HG03175 (cell line): ENCODE results near the gene PTPN23.

Experiments used
- ATAC-seq: cut with Tn5 transposase; IDR thresholded peaks from one replicate; pipeline ENCODE4 v1.9.1; 2021; ENCODE audit warnings: mild to moderate bottlenecking, moderate library complexity; ENCODE audit not compliant: unreplicated experiment

Gene PTPN23

DNA sequence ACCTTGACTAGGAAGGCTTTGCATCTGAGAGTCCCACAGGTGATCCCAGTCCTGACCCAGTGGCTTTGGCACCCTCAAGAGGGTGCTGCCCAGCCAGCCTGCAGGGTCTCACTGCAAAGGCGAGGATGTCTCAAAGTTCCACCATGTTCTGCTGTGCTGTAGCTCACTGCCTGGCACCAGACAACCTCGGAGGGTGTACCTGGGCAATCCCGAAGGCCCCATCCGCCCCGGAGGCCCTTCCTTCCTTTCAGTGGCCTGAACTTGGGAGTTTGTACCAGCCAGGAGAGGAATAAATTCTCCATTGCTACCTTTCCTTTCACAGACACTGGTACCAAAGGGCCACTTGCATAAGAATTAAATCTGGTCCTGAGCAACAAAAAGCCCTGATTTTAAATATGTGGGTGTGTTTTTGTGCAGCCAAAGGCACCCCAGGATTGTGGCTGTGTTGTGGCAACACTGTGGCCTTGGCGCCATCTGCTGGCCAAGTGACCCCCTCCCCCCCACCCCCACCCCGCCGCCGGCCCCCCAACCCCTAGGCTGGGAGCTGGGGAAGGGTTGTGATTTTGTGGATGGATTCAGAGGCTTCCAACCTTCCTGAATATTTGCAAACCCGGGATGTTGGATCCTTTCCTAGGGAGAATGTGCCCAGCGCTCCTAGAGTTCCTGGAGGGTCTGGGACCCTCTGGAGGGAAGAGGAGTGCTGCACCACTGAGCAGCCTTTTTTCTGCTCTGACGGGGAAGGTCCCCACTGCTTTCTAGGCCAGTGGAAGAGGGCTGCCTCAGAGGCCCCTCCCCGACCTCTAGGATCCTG lies 9.7 kb upstream of the PTPN23 start:
- ATAC-seq: no peak

DNA sequence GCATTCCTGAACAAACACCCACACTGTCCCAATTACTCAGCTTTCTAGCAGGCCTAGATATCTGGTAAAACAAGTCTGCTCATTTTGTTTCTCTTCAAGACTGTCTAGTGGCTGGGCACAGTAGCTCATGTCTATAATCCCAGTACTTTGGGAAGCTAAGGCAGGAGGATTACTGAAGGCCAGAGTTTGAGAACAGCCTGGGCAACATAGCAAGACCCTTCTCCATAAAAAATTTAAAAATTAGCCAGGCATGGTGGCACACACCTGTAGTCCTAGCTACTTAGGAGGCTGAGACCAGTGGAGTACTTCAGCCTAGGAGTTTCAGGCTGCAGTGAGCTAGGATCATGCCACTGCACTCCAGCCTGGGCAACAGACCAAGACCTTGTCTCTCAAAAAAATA lies 6.2 kb upstream of the PTPN23 start:
- no peak for ATAC-seq

DNA sequence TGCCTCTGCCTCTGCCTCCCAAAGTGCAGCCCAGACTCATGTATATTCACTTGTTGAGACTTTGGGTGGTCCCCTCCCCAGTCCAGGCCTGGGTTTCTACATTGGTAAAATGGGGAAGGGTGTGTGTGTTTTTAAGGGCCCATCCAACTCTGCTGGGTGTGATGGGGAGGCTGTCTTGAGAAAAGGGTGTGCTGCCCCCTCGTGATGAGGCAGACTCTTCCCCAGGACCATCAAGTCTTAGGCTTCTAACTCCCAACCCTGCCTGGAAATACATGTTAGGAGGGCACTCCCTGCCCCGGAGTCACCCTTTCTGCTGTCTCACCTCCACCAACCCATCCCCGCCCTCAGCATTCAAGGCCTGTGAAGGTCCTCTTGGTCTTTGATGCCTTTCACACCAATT lies 4.4 kb upstream of the PTPN23 start:
- no peak for ATAC-seq

DNA sequence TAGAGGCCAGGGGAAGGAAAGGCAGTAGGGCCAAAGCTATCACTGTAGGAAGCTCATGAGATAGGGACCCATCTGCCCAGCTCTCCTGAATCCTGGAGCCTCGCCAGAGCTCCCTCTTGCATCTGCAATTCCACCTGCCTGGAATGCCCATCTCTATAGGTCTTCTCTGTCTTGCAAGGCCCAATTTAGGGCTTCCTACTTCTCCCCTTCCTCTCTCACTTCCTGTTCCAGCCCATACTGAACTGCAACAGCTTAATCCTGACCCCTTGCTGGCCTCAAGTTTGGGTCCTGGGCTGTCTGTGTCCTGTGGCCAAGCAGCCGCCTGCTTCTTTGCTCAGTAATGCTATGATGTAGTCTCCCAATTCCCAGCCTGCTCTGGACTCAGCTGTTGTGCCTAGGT lies 3.6 kb upstream of the PTPN23 start:
- ATAC-seq: no peak

DNA sequence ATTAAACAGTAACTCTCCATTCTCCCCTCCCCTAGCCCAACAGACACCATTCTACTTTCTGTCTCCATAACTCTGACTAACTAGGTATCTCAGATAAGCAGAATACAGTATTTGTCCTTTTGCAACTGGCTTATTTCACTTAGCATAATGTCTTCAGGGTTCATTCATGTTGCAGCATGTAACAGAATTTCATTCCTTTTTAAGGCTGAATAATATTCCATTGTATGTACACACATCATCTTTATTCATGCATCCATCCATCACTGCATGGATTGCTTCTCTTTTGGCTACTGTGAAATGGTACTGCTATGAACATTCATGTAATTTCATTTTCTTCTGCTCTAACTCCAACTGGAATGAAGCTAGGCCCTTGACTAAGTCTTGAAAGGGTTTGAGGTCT lies 2.0 kb upstream of the PTPN23 start:
- no peak for ATAC-seq

DNA sequence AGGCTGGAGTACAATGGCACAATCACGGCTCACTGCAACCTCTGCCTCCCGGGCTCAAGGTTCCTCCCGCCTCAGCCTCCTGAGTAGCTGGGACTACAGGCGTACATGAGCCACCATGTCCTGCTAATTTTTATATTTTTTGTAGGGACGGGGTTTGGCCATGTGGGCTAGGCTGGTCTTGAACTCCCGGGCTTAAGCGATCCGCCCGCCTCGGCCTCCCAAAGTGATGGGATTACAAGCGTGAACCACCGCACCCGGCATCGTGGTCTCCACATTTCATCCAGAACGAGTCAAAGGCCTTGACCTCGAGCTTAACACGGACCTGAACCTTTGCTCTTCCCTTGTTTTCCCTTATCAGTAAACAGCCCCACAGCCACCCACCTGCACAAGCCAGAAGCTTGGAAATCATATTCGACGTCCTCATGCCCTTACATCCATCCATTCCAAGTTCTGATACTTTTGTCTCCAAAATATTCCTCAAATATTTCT lies 1.4 kb upstream of the PTPN23 start:
- no peak for ATAC-seq

DNA sequence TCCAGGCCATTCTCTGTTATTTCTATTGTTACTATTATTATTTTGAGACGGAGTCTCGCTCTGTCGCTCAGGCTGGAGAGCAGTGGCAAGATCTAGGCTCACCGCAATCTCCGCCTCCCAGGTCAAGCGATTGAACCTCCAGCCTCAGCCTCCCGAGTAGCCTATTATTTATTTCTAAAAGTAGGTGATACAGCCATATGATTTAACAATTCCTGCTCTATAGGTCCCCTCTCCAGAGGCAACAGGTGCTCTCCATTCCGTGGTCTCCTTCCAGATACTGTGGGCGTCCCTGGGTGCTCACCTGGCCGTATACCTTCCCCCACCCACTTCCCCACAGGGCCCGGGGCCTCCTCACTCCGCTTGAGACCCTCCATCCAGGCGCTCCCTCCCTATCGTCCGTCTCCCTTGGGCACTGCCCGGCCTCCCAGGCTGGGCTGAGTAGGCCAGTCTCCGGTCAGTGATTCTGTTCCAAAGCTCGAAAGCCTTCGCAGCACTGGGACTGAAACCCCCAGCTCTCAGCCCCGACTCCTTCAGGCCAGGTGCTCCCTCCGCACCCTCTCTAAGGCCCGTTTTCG lies 708 bp upstream of the PTPN23 start:
- no peak for ATAC-seq

DNA sequence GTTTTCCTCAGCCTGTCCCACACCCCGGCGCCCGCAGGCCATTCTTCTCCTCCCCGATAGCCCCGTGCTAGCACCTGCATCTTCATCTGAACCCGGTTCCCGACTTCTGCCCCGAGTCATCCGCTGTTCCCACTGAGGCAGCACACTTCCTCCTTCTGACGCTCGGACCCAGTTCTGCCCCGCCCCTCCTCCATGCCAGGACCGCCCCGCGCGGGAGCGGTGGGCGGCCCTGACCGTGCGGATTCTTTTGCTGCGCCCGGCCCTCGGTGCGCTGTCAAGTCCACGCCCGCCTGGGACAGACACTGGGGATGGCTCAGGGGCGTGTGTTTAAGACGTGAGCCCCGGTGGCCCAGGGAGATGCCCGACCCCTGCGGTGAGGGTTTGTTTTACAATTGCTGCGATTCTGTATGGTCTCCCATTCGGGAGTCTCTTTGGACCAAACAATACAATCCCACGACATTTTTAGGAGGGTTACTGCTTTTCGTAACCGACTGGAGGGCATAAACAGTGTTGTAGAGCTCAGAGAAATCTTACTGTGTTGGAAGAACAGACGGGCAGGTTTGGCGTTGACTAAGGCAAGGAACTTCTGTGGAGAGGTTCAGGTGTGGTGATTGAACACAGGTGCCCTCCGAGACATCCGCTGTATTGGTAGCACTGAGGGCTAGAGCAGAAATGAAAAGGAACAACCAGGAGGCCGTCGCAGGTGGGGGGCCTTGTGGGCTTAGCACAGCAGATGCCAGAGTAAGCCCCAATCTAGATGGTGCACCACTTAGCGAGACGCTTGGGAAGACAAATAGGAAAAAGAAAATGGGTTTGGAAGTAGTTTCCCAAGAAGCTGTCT lies 716 bp downstream of the PTPN23 start:
- peak; percentile 67 for ATAC-seq

DNA sequence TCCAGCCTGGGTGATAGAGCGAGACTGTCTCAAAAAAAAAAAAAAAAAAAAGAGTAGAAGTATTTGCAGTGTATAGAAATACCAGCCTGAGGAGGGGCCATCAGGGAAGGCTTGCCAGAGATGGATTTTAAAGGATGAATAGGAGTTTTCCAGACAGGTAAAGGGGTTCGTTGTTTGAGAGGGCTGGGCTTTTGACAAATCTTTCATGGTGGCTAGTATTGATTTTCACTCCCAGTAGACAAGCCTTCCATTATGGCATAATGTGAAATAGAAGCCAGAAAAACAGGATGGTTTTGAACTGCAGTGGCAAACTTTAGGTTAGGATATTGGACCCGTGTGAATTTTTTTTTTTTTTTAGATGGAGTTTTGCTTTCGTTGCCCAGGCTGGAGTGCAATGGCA lies 3.6 kb downstream of the PTPN23 start:
- no peak for ATAC-seq

DNA sequence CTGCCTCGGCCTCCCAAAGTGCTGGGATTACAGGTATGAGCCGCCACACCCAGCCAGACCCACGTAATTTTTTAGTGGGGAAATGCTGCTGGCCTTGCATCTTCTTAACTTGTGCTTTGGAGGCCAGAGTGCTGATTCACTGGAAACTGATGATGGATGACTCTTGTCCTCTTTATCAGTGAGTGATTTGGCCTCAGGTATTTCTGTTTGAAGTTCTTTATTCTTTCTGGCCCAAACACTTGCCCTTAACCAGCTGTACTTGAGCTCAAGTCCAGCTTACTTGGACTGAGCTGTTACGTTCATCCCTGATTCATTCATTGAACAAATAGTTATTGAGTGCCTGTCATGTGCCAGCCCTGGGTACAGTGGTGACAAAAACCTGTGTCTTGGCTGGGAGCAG lies 4.2 kb downstream of the PTPN23 start:
- ATAC-seq: no peak

DNA sequence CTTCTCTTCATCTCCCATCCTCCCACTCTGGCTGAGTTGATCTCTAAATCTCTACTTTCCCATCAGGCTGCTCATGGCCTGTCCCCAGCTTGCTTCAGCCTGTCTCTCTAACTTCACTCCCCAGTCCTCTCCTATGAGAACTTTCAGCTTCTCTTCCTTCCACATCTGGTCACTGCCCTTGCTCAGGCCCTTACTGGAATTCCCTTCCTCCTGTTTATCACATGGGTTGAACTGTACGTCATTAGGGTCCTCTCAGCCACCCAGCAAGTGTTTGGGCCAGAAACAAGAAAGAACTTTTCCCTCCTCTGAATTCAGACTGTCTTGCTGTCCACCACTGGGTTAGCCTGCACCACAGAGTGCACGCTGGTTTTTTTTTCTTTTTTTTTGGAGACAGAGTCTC lies 5.0 kb downstream of the PTPN23 start:
- no peak for ATAC-seq

DNA sequence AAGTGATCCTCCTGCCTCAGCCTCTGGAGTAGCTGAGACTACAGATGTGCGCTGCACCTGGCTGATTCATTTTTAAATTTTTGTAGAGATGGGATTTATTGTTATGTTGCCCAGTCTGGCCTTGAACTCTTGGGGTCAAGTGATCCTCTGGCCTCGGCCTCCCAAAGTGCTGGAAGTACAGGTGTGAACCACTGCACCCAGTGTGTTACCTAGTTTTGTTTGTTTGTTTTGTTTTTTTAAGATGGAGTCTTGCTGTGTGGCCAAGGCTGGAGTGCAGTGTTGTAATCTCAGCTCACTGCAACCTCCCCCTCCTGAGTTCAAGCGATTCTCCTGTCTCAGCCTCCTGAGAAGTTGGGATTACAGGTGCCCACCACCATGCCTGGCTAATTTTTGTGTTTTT lies 12.1 kb downstream of the PTPN23 start:
- no peak for ATAC-seq

DNA sequence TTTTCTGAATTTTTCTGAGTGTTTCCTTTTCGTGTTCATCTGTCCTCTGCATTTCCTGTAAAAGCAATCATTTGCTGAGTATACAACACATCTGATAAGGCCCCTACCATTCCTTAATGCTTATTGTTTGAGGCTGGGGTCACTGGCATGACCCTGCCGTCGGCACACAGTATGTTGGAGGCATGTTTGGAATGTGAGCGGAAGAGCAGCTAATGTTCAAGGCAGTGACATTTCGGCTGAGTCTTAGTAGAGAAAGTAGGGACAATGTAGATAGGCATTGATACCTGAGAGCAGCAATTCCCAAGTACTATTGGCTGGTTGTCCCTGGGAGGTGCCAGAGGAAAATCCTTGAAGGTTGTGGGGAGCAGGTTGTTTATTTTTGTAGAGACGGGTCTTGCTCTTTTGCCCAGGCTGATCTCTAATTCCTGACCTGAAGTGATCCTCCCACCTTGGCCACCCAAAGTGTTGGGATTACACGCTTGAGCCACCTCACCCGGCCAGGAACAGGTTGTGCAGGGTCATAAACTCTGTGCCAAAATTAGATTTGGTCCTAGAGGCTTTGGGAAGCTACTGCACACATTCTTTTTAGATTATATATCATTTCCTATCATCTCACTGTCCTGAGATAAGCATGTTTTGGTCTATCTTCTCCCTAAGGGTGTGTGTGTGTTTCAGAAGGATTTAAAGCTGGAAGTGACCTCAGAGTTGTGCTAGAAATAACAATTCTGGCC lies 13.5 kb downstream of the PTPN23 start:
- ATAC-seq: no peak

DNA sequence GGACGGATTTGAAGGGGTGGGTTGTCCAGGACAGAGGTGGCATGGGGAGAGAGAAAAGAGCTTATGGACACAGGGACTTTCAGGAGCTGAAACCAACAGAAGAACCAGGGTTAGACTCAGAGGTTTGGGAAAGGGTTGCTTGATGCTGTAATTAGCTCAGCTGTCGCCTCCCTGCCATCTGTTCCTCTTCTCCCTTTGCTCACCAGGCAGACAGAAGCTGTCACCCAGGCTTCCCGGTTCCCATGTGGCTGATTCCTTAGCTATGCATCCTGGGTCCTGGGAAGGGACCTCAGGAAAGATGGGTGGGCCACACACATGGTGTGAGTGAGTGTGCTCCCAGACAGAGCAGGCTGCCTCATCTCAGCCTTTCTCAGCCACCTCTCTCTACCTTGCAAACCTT lies 14.1 kb downstream of the PTPN23 start:
- ATAC-seq: no peak

DNA sequence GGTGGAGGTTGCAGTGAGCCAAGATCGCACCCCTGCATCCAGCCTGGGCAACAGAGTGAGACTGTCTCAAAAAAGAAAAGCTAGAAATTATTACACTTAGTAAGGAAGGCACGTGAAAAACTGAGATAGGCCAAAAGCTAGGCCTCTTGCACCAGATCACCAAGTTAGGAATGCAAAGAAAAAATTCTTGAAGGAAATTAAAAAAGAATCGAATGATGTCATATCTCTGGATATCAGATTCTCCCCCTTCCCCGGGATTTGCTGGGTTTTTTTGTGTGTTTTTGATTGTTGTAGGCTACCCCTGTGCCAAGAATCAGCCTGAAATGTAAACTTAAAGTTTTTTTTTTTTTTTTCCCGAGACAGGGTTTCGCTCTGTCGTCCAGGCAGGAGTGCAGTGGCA lies 17.4 kb downstream of the PTPN23 start:
- ATAC-seq: no peak

DNA sequence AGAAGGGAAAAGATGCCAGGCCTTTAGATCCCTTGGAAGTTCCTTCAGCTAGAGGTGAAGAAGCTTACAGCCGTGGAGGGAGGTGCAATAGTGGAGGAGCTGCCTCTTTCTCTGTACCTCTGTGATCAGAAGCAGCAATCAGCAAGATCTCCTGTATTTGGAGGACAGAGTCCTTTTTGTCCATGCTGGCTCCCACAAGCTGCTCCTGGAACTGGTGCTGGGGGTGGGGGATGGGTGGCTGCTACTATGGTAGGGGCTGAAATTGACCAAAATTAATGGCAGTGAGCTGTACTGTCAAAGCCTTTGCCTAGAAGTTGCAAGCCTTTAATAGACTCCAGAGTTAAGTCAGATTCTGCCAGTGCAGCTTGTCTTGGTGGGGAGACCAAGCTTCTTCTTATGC lies 18.2 kb downstream of the PTPN23 start:
- no peak for ATAC-seq

DNA sequence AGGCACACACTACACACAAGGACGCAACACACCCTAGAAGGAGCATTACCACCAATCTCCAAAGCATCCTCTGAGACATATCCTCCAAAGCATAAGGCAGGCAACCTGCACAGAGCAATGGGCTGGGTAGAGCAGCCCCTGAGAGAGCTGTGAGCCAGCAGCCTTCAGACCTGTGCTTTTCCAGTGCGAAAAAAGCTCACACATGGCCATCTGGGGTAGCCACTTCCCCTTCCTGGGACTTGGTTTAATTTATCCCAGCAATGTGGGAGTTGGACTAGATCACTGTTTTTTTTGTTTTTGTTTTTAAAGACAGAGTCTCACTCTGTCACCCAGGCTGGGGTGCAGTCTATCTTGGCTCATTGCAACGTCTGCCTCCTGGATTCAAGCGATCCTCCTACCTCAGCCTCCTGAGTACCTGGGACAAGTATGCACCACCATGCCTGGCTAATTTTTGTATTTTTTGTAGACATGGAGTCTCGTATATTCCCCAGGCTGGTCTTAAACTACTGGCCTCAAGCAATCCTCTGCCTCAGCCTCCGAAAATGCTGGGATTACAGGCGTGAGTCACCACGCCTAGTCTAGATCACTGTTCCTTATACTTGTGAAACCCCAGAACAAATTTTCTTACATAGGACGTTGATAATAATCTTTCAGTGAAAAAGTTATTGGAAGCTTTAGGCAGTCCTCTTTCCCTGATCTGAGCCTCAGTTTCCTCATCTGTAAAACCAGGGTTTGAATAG lies 18.9 kb downstream of the PTPN23 start:
- no peak for ATAC-seq

DNA sequence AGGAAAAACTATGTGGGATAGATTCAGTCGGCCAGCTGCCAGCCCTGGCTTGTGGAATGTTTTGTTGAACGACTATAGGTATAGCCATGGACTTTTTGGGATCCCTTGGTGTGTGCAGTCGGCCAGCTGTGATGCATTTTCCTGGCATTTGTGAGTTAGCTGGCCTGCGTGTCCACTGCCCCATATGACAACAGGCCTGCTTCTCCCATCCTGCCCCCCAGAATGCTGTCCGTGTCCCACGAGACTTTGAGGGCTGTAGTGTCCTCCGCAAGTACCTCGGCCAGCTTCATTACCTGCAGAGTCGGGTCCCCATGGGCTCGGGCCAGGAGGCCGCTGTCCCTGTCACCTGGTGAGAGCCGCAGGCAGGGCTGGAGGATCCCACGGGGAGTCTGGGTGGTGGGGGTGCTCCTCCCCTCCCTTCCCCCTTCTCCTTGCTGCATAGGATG lies 23.6 kb downstream of the PTPN23 start:
- ATAC-seq: no peak

DNA sequence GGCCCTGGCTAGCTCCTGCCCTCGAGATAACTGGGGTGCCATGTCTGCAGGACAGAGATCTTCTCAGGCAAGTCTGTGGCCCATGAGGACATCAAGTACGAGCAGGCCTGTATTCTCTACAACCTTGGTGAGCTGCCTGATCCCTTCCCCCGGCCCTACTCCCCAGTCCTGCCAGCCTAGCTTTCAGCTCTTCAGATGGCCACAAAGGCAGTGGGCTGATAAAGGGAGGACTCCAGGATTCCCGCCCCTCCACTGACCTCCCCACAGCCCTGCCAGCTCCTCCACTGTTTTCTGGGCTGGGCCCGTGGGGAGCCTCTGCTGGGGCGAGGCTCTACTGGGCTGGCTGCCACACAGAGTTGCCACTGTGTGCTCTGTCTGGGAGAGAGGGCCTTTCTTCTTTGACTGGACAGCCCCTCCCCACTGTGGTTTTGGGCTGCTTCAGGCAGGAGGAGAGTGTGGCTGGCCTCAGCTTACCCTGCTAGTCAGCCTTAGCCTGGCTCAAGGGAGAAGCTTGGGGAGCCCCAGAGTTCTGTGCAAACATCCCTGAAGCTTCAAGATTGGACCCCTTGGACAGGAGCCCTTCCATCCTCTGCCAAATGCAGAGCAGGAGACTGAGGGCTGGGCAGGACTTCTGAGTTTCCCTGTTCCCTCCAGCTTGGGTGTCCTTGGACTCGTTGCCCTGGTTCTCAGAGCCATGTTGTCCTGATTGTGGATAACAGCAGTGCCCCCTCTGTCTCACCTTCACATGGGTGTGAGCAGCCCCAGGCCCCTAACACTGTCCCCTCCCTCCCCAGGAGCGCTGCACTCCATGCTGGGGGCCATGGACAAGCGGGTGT lies 24.4 kb downstream of the PTPN23 start:
- no peak for ATAC-seq
